ENCODE data around the gene CPXM2.

- no peak for TF ChIP-seq CTCF (IDR thresholded peaks at IDR 0.05; ENCODE audit: low read depth, low read length, missing input control)
- TF ChIP-seq ZBTB33 (IDR thresholded peaks at IDR 0.05) = no peak
- no peak for TF ChIP-seq RAD21 (IDR thresholded peaks at IDR 0.05)
- no peak for TF ChIP-seq RXRA (IDR thresholded peaks at IDR 0.05)
- no peak for TF ChIP-seq ATF3 (IDR thresholded peaks at IDR 0.05)
Observed at GRCh38 chr10:123726381-123726780, 165.2 kb downstream of the CPXM2 start.
